Coronary artery (tissue), 2 donors: ENCODE results near the gene ZFHX3.
"Not testable (repeated sequence)": the region's sequence is repeated elsewhere in the genome, so short reads cannot be mapped to it uniquely, and the experiment has no call there.

ENCODE experiments used
- DNase-seq: peaks from one replicate; pipeline ENCODE4 v3.0.0-alpha.2; 2017; ENCODE audit warnings: low spot score
- H3K27ac ChIP-seq, 2 donors: fragments of 200-600 bp; sonication (generic); one replicate each; pipeline ENCODE4 v1.5.1; 2016 to 2019
- H3K4me3 ChIP-seq: fragments of 200-600 bp; sonication (generic); 2 replicates; pipeline ENCODE4 v1.5.1; 2016; ENCODE audit warnings: mild to moderate bottlenecking, moderate library complexity
- TF ChIP-seq, protein P1 (sequence below): fragments of 200-600 bp; sonication (generic); IDR thresholded peaks from one replicate; pipeline ENCODE4 v1.5.1; 2019; ENCODE audit warnings: antibody characterized with exemption

ZFHX3 gene

GRCh38 chr16:72995151-72995881, 52.6 kb downstream of the ZFHX3 start:
- DNase-seq = peak; percentile 70

GRCh38 chr16:72992142-72992601, 55.8 kb downstream of the ZFHX3 start:
- TF ChIP-seq, protein P1, sequence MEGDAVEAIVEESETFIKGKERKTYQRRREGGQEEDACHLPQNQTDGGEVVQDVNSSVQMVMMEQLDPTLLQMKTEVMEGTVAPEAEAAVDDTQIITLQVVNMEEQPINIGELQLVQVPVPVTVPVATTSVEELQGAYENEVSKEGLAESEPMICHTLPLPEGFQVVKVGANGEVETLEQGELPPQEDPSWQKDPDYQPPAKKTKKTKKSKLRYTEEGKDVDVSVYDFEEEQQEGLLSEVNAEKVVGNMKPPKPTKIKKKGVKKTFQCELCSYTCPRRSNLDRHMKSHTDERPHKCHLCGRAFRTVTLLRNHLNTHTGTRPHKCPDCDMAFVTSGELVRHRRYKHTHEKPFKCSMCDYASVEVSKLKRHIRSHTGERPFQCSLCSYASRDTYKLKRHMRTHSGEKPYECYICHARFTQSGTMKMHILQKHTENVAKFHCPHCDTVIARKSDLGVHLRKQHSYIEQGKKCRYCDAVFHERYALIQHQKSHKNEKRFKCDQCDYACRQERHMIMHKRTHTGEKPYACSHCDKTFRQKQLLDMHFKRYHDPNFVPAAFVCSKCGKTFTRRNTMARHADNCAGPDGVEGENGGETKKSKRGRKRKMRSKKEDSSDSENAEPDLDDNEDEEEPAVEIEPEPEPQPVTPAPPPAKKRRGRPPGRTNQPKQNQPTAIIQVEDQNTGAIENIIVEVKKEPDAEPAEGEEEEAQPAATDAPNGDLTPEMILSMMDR = no peak
- peak overlapping the region; percentile 34 to 96 for H3K27ac ChIP-seq

More at GRCh38 chr16:72995151-72995881, 52.6 kb downstream of the ZFHX3 start:
- Histone ChIP-seq H3K27ac (no peak overlapping the region), H3K4me3 (no peak overlapping the region)
- TF ChIP-seq, protein P1 = no peak

GRCh38 chr16:72991644-72992043, 56.3 kb downstream of the ZFHX3 start:
- peak; percentile 41 for DNase-seq
- H3K27ac ChIP-seq = peak overlapping the region; percentile 88 to 96
- TF ChIP-seq, protein P1 = no peak

More at GRCh38 chr16:72992142-72992601, 55.8 kb downstream of the ZFHX3 start:
- no peak overlapping the region for H3K4me3 ChIP-seq
- peak; percentile 61 for DNase-seq

DNA sequence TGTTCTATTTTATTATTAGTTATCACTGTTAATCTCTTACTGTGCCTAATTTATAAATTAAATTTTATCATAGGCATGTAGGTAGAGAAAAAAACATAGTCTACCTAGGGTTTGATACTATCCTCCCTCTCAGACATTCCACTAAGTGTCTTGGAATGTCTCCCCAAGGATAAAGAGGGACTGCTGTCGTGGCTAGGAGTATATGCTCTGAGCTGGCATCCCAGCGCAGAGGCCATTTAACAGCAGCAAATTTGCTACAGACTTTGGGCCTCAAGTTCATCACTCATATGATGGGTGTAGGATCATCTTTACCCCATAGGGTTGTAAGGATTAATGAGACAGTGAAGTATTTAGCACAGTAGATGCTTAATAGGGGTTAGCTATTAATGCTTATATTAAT, 56.7 kb downstream of the ZFHX3 start:
- Histone ChIP-seq H3K4me3 (no peak overlapping the region), H3K27ac (peak overlapping the region; percentile 88 to 96)
- TF ChIP-seq, protein P1 = no peak
- no peak for DNase-seq

More at GRCh38 chr16:72991644-72992043, 56.3 kb downstream of the ZFHX3 start:
- H3K4me3 ChIP-seq = no peak overlapping the region

DNA sequence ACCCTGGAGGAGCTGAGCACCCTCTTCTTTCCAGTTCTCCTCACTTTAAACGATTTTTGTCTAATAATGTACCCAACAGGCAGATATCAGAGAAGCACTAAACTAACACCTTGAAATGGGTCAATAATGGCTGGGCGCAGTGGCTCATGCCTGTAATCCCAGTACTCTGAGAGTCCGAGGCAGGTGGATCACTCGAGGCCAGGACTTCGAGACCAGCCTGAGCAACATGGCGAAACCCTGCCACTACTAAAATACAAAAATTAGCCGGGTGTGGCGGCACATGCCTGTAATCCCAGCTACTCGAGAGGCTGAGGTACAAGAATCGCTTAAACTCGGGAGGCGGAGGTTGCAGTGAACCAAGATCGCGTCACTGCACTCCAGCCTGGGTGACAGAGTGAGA, 57.4 kb downstream of the ZFHX3 start:
- TF ChIP-seq, protein P1 = no peak
- DNase-seq = no peak
- peak overlapping the region; percentile 45 for H3K4me3 ChIP-seq
- peak overlapping the region; percentile 88 to 96 for H3K27ac ChIP-seq

- Histone ChIP-seq H3K4me3 (peak overlapping the region; percentile 45), H3K27ac (peak overlapping the region; percentile 88 to 96)
- TF ChIP-seq, protein P1 = no peak
- peak; percentile 97 for DNase-seq
These were observed 58.1 kb downstream of the ZFHX3 start for GRCh38 chr16:72989579-72990551.

GRCh38 chr16:72989203-72989578, 58.7 kb downstream of the ZFHX3 start:
- Histone ChIP-seq H3K4me3 (peak overlapping the region; percentile 45), H3K27ac (peak overlapping the region; percentile 88 to 96)

More at GRCh38 chr16:72989203-72989578, 58.7 kb downstream of the ZFHX3 start:
- DNase-seq = not testable (repeated sequence)
